Progenitor cell of endocrine pancreas (in vitro differentiated cells): ENCODE results near the gene MTA3. TPM values are rescaled to one million over a fixed set of nuclear protein-coding genes. Genes with fewer than 3 reads are reported as not detected.
"Not testable (repeated sequence)": the region's sequence is repeated elsewhere in the genome, so short reads cannot be mapped to it uniquely, and the experiment has no call there.

Experiments
- DNase-seq: peaks from one replicate; pipeline ENCODE4 v3.0.0; 2021; ENCODE audit warnings: low spot score; ENCODE audit not compliant: unreplicated experiment
- H3K27ac Mint-ChIP-seq: 2 replicates; pipeline ENCODE4 v1.8.0; 2021; ENCODE audit warnings: mild to moderate bottlenecking, moderate library complexity, mixed read lengths
- H3K27me3 Mint-ChIP-seq: 2 replicates; pipeline ENCODE4 v1.8.0; 2021; ENCODE audit warnings: mixed read lengths
- H3K36me3 Mint-ChIP-seq: 2 replicates; pipeline ENCODE4 v1.8.0; 2022; ENCODE audit warnings: mixed read lengths; ENCODE audit not compliant: insufficient read depth
- H3K4me1 Mint-ChIP-seq: 2 replicates; pipeline ENCODE4 v1.8.0; 2021; ENCODE audit warnings: low read depth, mixed read lengths
- H3K4me3 Mint-ChIP-seq: 2 replicates; pipeline ENCODE4 v1.8.0; 2021; ENCODE audit warnings: low read depth, mild to moderate bottlenecking, moderate library complexity, mixed read lengths
- H3K9me3 Mint-ChIP-seq: 2 replicates; pipeline ENCODE4 v1.8.0; 2021; ENCODE audit warnings: low read depth, mixed read lengths
- CTCF ChIP-seq: fragments of 200-600 bp; sonication (generic); IDR thresholded peaks from one replicate; pipeline ENCODE4 v1.5.0; 2021; ENCODE audit warnings: antibody characterized with exemption, mild to moderate bottlenecking; ENCODE audit not compliant: unreplicated experiment
- total RNA-seq: library from RNA; stranded (reverse); gene quantifications from 2 replicates; pipeline ENCODE4 v1.2.1, GENCODE V29; 2021

MTA3 gene
- total RNA-seq, 1 donor from 2014 or later: 96.0 TPM

DNA sequence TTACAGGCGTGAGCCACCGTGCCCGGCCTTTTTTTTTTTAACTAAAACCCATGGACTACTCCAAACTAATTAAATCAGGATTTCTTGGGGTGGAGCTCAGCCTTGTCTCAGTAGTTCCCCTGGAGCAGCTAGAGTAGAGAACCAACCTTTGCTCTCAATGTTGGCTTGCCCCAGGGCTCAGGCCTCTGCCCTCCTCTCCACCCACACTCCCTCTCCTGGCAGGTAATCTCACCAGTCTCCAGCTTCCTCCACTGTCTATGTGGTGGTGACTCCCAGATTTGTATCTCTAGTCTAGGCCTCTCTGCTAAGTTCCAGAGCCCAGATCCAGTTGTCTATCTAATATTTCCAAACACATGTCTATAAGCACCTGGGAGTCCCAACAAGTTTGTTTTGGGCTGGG lies 9.6 kb upstream of the MTA3 start:
- Mint-ChIP-seq H3K27ac (peak overlapping the region; percentile 63), H3K4me3 (no peak overlapping the region), H3K4me1 (peaks cover 28% of the 10 kb centered on the region), H3K9me3 (peaks cover 5% of the 10 kb centered on the region), H3K36me3 (no peaks in the 10 kb centered on the region), H3K27me3 (no peaks in the 10 kb centered on the region)
- no peak for TF ChIP-seq CTCF
- DNase-seq: no peak

- peaks cover 28% of the 10 kb centered on the region for H3K4me1 Mint-ChIP-seq
- H3K9me3 Mint-ChIP-seq, DNase-seq, H3K36me3 Mint-ChIP-seq, H3K27me3 Mint-ChIP-seq, H3K27ac Mint-ChIP-seq, H3K4me3 Mint-ChIP-seq: not testable (repeated sequence)
Measured at GRCh38 chr2:42560133-42560532, 8.3 kb upstream of the MTA3 start.

DNA sequence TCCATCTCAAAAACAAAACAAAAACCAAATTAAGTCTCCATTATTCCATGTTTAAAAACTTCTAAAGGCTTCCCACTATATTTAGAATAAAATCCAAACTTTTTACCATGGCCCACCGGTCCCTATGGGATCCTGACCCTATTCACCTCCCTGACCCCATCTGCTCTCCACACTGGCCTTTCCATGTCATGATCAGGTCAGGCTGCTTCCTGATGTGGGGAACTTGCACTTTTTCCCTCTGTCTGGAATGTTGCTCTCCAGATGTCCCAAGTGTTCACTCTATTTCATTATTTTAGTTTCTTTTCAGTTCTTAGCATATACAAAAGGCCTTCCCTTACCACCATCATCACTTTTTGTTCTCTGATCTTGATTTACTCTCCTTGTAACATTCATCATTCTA lies 7.5 kb upstream of the MTA3 start:
- Mint-ChIP-seq H3K36me3 (no peaks in the 10 kb centered on the region), H3K27me3 (no peaks in the 10 kb centered on the region), H3K9me3 (peaks cover 5% of the 10 kb centered on the region), H3K4me3 (no peak overlapping the region), H3K27ac (no peak overlapping the region), H3K4me1 (peaks cover 27% of the 10 kb centered on the region)
- DNase-seq: no peak
- no peak for TF ChIP-seq CTCF

- Mint-ChIP-seq H3K27ac (peak overlapping the region; percentile 63), H3K36me3 (no peaks in the 10 kb centered on the region), H3K27me3 (no peaks in the 10 kb centered on the region), H3K4me3 (peak overlapping the region; percentile 10), H3K4me1 (peaks cover 21% of the 10 kb centered on the region), H3K9me3 (peaks cover 5% of the 10 kb centered on the region)
- TF ChIP-seq CTCF: no peak
- no peak for DNase-seq
Measured at GRCh38 chr2:42562474-42563144, 5.8 kb upstream of the MTA3 start.

DNA sequence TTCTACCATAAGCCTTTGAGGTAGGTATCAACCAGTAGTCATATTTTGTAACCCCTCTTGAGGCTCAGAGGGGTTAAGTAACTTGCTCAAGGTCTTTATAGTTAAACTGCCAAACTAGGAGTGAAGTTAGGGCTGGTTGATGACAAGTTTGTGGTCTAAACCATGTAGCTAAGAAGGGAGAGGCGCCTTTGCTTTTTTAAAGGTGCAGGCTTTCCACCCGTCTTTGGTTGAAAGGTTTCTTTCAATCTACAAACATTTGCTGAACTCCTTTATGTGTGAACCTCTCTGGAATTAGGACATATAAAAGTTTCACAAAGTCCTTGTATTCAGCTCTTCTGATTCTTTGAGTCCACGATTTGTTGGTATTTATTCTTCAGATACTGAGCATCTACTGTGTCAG lies 2.4 kb upstream of the MTA3 start:
- Mint-ChIP-seq H3K9me3 (peaks cover 5% of the 10 kb centered on the region), H3K36me3 (peaks cover 2% of the 10 kb centered on the region), H3K4me1 (peaks cover 29% of the 10 kb centered on the region), H3K27me3 (no peaks in the 10 kb centered on the region), H3K27ac (no peak overlapping the region), H3K4me3 (no peak overlapping the region)
- no peak for TF ChIP-seq CTCF
- no peak for DNase-seq

DNA sequence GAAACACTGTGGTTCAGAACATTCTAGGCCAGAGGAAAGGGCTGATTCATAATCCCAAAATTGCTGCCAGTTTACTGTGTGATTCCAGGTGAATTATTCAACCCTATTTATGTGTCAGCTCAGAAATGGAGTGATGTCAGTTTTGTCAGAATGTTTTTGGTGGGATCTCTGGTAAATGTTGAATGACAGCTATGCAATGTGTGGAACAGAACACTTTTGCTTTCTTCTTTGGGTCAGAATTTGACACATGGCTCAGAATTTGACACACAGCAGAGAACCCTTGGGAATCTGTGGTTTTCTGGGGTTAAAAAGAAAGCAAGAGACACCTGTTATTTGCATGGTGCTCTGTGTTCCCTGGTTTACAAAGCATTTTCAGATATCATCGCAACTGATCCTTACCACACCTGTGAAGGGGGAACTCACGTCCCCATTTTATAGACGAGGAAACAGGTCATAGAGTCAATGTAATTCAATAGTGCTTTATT lies 1.6 kb upstream of the MTA3 start:
- Mint-ChIP-seq H3K4me1 (peaks cover 26% of the 10 kb centered on the region), H3K27ac (no peak overlapping the region), H3K27me3 (no peaks in the 10 kb centered on the region), H3K36me3 (peaks cover 5% of the 10 kb centered on the region), H3K9me3 (peaks cover 5% of the 10 kb centered on the region), H3K4me3 (no peak overlapping the region)
- no peak for DNase-seq
- TF ChIP-seq CTCF: no peak
